ACC112 (cell line): Measurements from ENCODE around the gene LCLAT1.
"Not testable (repeated sequence)": the region's sequence is repeated elsewhere in the genome, so short reads cannot be mapped to it uniquely, and the experiment has no call there.

Source experiments
- H2AFZ ChIP-seq: fragments of 200-600 bp; sonication (generic); one replicate; pipeline ENCODE4 v1.6.0; 2017; ENCODE audit warnings: antibody characterized with exemption, low read length; ENCODE audit not compliant: unreplicated experiment
- H3K27ac ChIP-seq: fragments of 200-600 bp; sonication (generic); 2 replicates; pipeline ENCODE4 v1.5.1; 2014; ENCODE audit warnings: low read depth, mild to moderate bottlenecking, antibody characterized with exemption, low read length, moderate library complexity
- H3K27me3 ChIP-seq: fragments of 200-600 bp; sonication (generic); 2 replicates; pipeline ENCODE4 v1.6.1; 2014; ENCODE audit warnings: mild to moderate bottlenecking, antibody characterized with exemption, low read length, moderate library complexity, mixed read lengths; ENCODE audit not compliant: insufficient read depth
- H3K36me3 ChIP-seq: fragments of 200-600 bp; sonication (generic); 2 replicates; pipeline ENCODE4 v1.6.1; 2016; ENCODE audit warnings: mild to moderate bottlenecking, antibody characterized with exemption, low read length, moderate library complexity, mixed read lengths; ENCODE audit not compliant: insufficient read depth
- H3K4me1 ChIP-seq: fragments of 200-600 bp; sonication (generic); one replicate; pipeline ENCODE4 v1.6.1; 2016; ENCODE audit warnings: low read length, mixed read lengths; ENCODE audit not compliant: insufficient read depth, unreplicated experiment, control insufficient read depth
- H3K4me3 ChIP-seq: fragments of 200-600 bp; sonication (generic); 2 replicates; pipeline ENCODE4 v1.5.1; 2014; ENCODE audit warnings: mild to moderate bottlenecking, low read depth, low read length
- H3K79me2 ChIP-seq: fragments of 200-600 bp; sonication (generic); one replicate; pipeline ENCODE4 v1.6.0; 2016; ENCODE audit warnings: low read length; ENCODE audit not compliant: control insufficient read depth, unreplicated experiment, insufficient read depth

The LCLAT1 gene

GRCh38 chr2:30505500-30506180 lies 58.6 kb downstream of the LCLAT1 start:
- Histone ChIP-seq H3K4me1 (peaks cover 4% of the 10 kb centered on the region), H3K79me2 (peaks cover 18% of the 10 kb centered on the region), H3K4me3 (no peak overlapping the region), H3K27ac (no peak overlapping the region), H2AFZ (no peak overlapping the region), H3K36me3 (peaks cover 2% of the 10 kb centered on the region; the same call in 1 of the 2 replicates), H3K27me3 (no peaks in the 10 kb centered on the region)

DNA sequence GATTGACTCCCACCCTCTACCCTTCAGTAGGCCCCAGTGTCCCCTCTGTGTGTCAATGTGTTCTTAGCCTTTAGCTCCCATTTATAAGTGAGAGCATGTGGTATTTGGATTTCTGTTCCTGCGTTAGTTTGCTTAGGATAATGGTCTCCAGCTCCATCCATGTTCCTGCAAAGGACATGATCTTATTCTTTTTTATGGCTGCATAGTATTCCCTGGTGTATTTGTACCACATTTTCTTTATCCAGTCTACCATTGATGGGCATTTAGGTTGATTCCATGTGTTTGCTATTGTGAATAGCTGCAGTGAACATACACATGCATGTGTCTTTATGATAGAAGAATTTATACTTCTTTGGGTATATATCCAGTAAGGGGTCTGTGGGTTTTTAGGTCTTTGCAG lies 60.4 kb downstream of the LCLAT1 start:
- peaks cover 15% of the 10 kb centered on the region for H3K4me1 ChIP-seq
- H3K79me2 ChIP-seq: peaks cover 26% of the 10 kb centered on the region
- not testable (repeated sequence) for H3K27ac ChIP-seq, H2AFZ ChIP-seq, H3K27me3 ChIP-seq, H3K36me3 ChIP-seq, H3K4me3 ChIP-seq

GRCh38 chr2:30509716-30510115 lies 62.7 kb downstream of the LCLAT1 start:
- Histone ChIP-seq H3K79me2 (peaks cover 37% of the 10 kb centered on the region), H3K4me3 (no peak overlapping the region), H3K36me3 (no peaks in the 10 kb centered on the region), H3K4me1 (peaks cover 24% of the 10 kb centered on the region), H3K27me3 (no peaks in the 10 kb centered on the region), H3K27ac (no peak overlapping the region), H2AFZ (no peak overlapping the region)

DNA sequence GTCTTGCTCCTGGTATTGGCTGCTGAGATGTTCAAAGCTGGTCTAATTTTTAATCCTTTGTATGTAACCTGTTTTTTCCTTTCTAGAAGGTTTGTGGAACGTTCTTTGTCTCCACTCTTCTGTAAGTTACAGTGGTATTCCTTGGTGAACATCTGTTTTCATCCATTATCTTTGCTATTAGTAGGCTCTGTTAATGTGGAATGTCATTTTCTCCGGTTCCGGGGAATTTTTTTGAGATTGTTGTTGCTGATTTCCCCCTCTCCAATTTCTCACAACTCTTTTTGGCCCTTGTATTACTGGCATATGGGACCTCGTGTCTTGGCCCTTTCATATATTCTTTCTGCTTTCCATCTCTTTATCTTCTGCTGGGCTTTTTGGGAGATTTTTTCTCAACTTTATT lies 63.4 kb downstream of the LCLAT1 start:
- peaks cover 39% of the 10 kb centered on the region for H3K79me2 ChIP-seq
- H3K27ac ChIP-seq: peak overlapping the region; percentile 40; the same call in 1 of the 2 replicates
- no peaks in the 10 kb centered on the region for H3K27me3 ChIP-seq
- no peak overlapping the region for H2AFZ ChIP-seq
- peaks cover 30% of the 10 kb centered on the region for H3K4me1 ChIP-seq
- H3K4me3 ChIP-seq: no peak overlapping the region
- no peaks in the 10 kb centered on the region for H3K36me3 ChIP-seq

DNA sequence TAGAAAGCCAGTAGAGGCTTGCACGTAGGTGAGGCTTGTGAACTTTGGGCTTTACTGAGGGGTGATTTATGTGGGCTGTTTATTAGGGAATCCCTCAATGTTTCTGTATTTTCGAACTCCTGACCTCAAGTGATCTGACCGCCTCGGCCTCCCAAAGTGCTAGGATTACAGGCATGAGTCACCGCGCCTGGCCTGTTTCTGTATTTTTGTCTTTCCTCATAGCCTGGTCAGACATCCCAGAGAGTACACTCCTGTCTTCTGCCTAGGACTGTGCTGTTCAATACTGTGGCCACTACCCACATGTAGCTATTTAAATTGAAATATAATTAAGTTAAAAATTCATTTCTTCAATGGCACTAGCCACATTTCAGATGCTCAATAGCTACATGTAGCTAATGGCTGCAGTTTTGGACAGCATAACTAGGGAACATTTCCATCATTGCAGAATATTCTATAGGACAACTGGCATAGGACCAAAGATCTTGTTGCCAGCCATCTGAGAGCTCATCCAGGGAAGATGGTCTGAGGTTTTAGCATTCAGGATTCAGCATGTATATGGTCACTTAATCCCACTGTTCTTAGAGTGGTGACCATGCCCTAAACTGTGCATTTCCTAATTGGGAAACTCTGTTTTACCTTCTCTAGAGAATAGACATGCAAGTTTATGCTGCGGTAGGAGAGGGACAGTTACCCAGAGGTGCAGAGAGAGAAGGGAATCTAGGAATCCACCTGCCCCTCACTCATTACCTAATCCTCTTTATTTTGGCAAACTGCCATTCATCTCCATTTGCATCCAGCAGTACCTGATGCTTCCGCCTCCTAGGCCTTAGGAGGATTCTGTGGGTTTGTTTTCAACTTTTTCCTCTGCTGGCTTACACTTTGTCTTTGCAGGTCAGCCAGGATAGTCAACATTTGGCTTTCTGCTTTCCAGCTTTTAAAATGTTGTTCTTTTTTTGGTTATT lies 64.4 kb downstream of the LCLAT1 start:
- H3K4me3 ChIP-seq: no peak overlapping the region
- H3K36me3 ChIP-seq: no peaks in the 10 kb centered on the region
- H3K27me3 ChIP-seq: no peaks in the 10 kb centered on the region
- H3K4me1 ChIP-seq: peaks cover 30% of the 10 kb centered on the region
- H3K27ac ChIP-seq: peak overlapping the region; percentile 40; the same call in 1 of the 2 replicates
- H2AFZ ChIP-seq: no peak overlapping the region
- peaks cover 38% of the 10 kb centered on the region for H3K79me2 ChIP-seq

GRCh38 chr2:30512243-30512886 lies 65.3 kb downstream of the LCLAT1 start:
- no peaks in the 10 kb centered on the region for H3K27me3 ChIP-seq
- H3K79me2 ChIP-seq: peaks cover 38% of the 10 kb centered on the region
- H3K4me1 ChIP-seq: peaks cover 30% of the 10 kb centered on the region
- no peak overlapping the region for H2AFZ ChIP-seq
- no peak overlapping the region for H3K4me3 ChIP-seq
- no peaks in the 10 kb centered on the region for H3K36me3 ChIP-seq
- H3K27ac ChIP-seq: no peak overlapping the region

- H3K27ac ChIP-seq, H3K27me3 ChIP-seq, H3K4me3 ChIP-seq, H3K36me3 ChIP-seq, H2AFZ ChIP-seq: not testable (repeated sequence)
- Histone ChIP-seq H3K79me2 (peaks cover 32% of the 10 kb centered on the region), H3K4me1 (peaks cover 30% of the 10 kb centered on the region)
Observed at GRCh38 chr2:30513649-30514048, 66.6 kb downstream of the LCLAT1 start.

GRCh38 chr2:30514134-30514847 lies 67.2 kb downstream of the LCLAT1 start:
- Histone ChIP-seq H3K27me3 (no peaks in the 10 kb centered on the region), H3K4me3 (no peak overlapping the region), H3K79me2 (peaks cover 32% of the 10 kb centered on the region), H3K27ac (no peak overlapping the region), H2AFZ (no peak overlapping the region), H3K36me3 (no peaks in the 10 kb centered on the region), H3K4me1 (peaks cover 30% of the 10 kb centered on the region)

GRCh38 chr2:30514848-30515435 lies 67.9 kb downstream of the LCLAT1 start:
- no peaks in the 10 kb centered on the region for H3K27me3 ChIP-seq
- H3K4me1 ChIP-seq: peaks cover 30% of the 10 kb centered on the region
- no peaks in the 10 kb centered on the region for H3K36me3 ChIP-seq
- no peak overlapping the region for H3K4me3 ChIP-seq
- H3K79me2 ChIP-seq: peaks cover 29% of the 10 kb centered on the region
- no peak overlapping the region for H3K27ac ChIP-seq
- H2AFZ ChIP-seq: no peak overlapping the region

DNA sequence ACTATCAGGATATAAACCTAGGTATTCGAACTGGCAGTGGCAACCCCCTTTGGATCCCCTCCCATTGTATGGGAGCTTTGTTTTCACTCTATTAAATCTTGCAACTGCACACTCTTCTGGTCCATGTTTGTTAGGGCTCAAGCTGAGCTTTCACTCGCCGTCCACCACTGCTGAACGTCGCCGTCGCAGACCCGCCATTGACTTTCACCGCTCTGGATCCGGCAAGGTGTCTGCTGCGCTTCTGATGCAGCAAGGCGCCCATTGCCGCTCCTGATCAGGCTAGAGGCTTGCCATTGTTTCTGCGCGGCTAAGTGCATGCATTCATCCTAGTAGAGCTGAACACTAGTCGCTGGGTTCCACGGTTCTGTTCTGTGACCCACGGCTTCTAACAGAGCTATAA lies 69.1 kb downstream of the LCLAT1 start:
- peaks cover 22% of the 10 kb centered on the region for H3K4me1 ChIP-seq
- H3K27me3 ChIP-seq: no peaks in the 10 kb centered on the region
- no peak overlapping the region for H3K4me3 ChIP-seq
- no peak overlapping the region for H3K27ac ChIP-seq
- H3K79me2 ChIP-seq: peaks cover 24% of the 10 kb centered on the region
- H2AFZ ChIP-seq: no peak overlapping the region
- no peaks in the 10 kb centered on the region for H3K36me3 ChIP-seq
